Common myeloid progenitor, CD34-positive (primary cell): ENCODE data around the gene ST7.

Experiments used
- CTCF ChIA-PET: fragments of 350-600 bp; sonication (Branson Sonifier 250); formaldehyde crosslinking; loops from one replicate; lab custom pipeline; 2021; ENCODE audit warnings: antibody characterized with exemption; lab: Charles Lee
- POLR2A ChIA-PET: fragments of 350-600 bp; sonication (Branson Sonifier 250); formaldehyde crosslinking; loops from one replicate; lab custom pipeline; 2021; ENCODE audit warnings: antibody characterized with exemption; lab: Charles Lee
- DNase-seq, 3 donors: peaks; one replicate each; pipeline versions ENCODE4 v3.0.0 to v3.0.0-alpha.2; 2013
- H3K27ac ChIP-seq, 2 experiments: 1 replicate in 1 of 2; 2 replicates in 1 of 2; pipeline ENCODE4 v1.7.0; 2013; ENCODE audit warnings: inconsistent platforms in 2 of 2, low read length in 2 of 2, mild to moderate bottlenecking in 2 of 2, low read depth in 1 of 2, moderate library complexity in 1 of 2; ENCODE audit not compliant: severe bottlenecking in 2 of 2, insufficient read depth in 1 of 2, poor library complexity in 1 of 2
- H3K27me3 ChIP-seq, 5 experiments: replicated peaks in 2 of 5; 1 replicate in 3 of 5; 2 replicates in 2 of 5; pipeline versions ENCODE4 v1.6.1 to v1.7.0; 2013; ENCODE audit warnings: low read length in 4 of 5, mild to moderate bottlenecking in 2 of 5, moderate library complexity in 2 of 5, inconsistent platforms in 1 of 5; ENCODE audit not compliant: insufficient read depth in 5 of 5, control insufficient read depth in 4 of 5
- H3K36me3 ChIP-seq, 4 experiments: 1 replicate in 2 of 4; 2 replicates in 2 of 4; pipeline versions ENCODE4 v1.6.1 to v1.7.0; 2013; ENCODE audit warnings: low read length in 3 of 4, control low read depth in 1 of 4, mild to moderate bottlenecking in 1 of 4; ENCODE audit not compliant: control insufficient read depth in 4 of 4, insufficient read depth in 4 of 4
- H3K4me1 ChIP-seq, 4 experiments: 1 replicate in 3 of 4; 2 replicates in 1 of 4; pipeline versions ENCODE4 v1.6.1 to v1.7.1; 2013; ENCODE audit warnings: low read length in 3 of 4, mild to moderate bottlenecking in 3 of 4, control low read depth in 1 of 4, inconsistent platforms in 1 of 4, moderate library complexity in 1 of 4; ENCODE audit not compliant: control insufficient read depth in 4 of 4, insufficient read depth in 4 of 4; ENCODE audit errors: control extremely low read depth in 1 of 4
- H3K4me3 ChIP-seq, 7 experiments: 1 replicate in 4 of 7; 2 replicates in 3 of 7; pipeline versions ENCODE4 v1.5.1 to v1.7.0; 2013; ENCODE audit warnings: mild to moderate bottlenecking in 7 of 7, low read length in 6 of 7, moderate library complexity in 6 of 7, inconsistent platforms in 2 of 7, low read depth in 2 of 7, control low read depth in 1 of 7; ENCODE audit not compliant: insufficient read depth in 4 of 7, control insufficient read depth in 1 of 7; ENCODE audit errors: extremely low read depth in 1 of 7
- H3K9me3 ChIP-seq, 5 experiments: 1 replicate in 4 of 5; 2 replicates in 1 of 5; pipeline versions ENCODE4 v1.6.1 to v1.7.1; 2013; ENCODE audit warnings: low read length in 4 of 5, mild to moderate bottlenecking in 2 of 5, inconsistent platforms in 1 of 5, low read depth in 1 of 5, moderate library complexity in 1 of 5; ENCODE audit not compliant: control insufficient read depth in 4 of 5, insufficient read depth in 2 of 5; ENCODE audit errors: control extremely low read depth in 1 of 5
- WGBS: methylation state at CpG from one replicate; pipeline ENCODE4 v1.1.5; 2013; ENCODE audit not compliant: insufficient coverage; 5-methylcytosine and 5-hydroxymethylcytosine counted together

Gene ST7

GRCh38 chr7:117032810-117033209 lies 79.5 kb downstream of the ST7 start:
- ChIA-PET CTCF (interaction anchor here (1.1 to 4.2 kb wide), 3 partner anchors 13 to 103 kb away, joined by 3 to 16 read pairs (median 5); no protein-coding TSS in a partner anchor), POLR2A (no interaction called here)
- WGBS, result no CpG with 5 or more reads among the region's 1 CpG
- no peak for DNase-seq
- Histone ChIP-seq H3K9me3 (peaks cover 0 to 11% (median 5%) of the 10 kb centered on the region in 5 experiments), H3K4me3 (no peak overlapping the region), H3K4me1 (no peaks in the 10 kb centered on the region), H3K27me3 (no peaks in the 10 kb centered on the region), H3K36me3 (no peaks in the 10 kb centered on the region), H3K27ac (no peak overlapping the region)

DNA sequence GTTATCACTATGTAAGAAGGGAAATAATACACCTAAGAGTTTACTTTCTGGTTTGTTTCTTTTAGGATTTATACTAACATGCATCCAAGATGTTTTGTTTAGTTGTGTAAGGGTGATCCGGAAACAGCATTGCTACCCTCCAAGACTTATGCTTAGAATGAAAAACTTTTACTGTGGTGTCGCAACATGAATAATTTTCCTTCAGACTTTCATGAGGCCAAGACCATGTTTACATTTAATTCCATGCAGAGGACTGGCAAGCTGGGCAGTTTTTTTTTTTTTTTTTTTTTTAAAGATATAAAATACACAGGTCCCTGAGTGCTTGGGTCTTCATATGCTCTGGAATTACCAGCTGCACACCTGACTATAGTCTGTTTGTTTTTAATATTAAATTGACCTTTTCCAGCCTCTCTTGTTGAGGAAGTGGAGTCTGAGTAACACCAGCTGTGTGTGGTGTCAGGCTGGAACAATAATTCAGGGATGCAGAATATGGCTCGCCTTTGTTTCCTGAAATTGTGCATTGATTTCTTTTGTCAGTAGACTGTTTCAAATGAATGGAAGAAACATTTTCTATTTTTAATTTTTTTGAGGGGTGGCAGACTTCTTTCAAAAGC lies 81.7 kb downstream of the ST7 start:
- Histone ChIP-seq H3K27me3 (no peaks in the 10 kb centered on the region), H3K27ac (no peak overlapping the region), H3K36me3 (no peaks in the 10 kb centered on the region), H3K4me1 (no peaks in the 10 kb centered on the region), H3K4me3 (no peak overlapping the region), H3K9me3 (peaks cover 0 to 8% (median 1%) of the 10 kb centered on the region in 5 experiments)
- ChIA-PET CTCF (interaction anchor here (0.9 to 4.2 kb wide), 6 partner anchors 10 to 93 kb away, joined by 3 to 16 read pairs (median 6); no protein-coding TSS in a partner anchor), POLR2A (interaction anchor here (0.6 kb wide), 1 partner anchor 92 kb away, joined by 4 read pairs; no protein-coding TSS in a partner anchor)
- no CpG with 5 or more reads among the region's 3 CpGs for WGBS
- no peak for DNase-seq

GRCh38 chr7:117035465-117035862 lies 82.2 kb downstream of the ST7 start:
- no peak for DNase-seq
- Histone ChIP-seq H3K36me3 (no peaks in the 10 kb centered on the region), H3K27me3 (no peaks in the 10 kb centered on the region), H3K27ac (no peak overlapping the region), H3K4me3 (no peak overlapping the region), H3K9me3 (peaks cover 0 to 3% (median 1%) of the 10 kb centered on the region in 5 experiments), H3K4me1 (no peaks in the 10 kb centered on the region)
- POLR2A ChIA-PET, result no interaction called here
- no CpG with 5 or more reads among the region's 1 CpG for WGBS
- CTCF ChIA-PET, result interaction anchor here (0.9 to 4.2 kb wide), 5 partner anchors 12 to 92 kb away, joined by 3 to 16 read pairs (median 7); no protein-coding TSS in a partner anchor

DNA sequence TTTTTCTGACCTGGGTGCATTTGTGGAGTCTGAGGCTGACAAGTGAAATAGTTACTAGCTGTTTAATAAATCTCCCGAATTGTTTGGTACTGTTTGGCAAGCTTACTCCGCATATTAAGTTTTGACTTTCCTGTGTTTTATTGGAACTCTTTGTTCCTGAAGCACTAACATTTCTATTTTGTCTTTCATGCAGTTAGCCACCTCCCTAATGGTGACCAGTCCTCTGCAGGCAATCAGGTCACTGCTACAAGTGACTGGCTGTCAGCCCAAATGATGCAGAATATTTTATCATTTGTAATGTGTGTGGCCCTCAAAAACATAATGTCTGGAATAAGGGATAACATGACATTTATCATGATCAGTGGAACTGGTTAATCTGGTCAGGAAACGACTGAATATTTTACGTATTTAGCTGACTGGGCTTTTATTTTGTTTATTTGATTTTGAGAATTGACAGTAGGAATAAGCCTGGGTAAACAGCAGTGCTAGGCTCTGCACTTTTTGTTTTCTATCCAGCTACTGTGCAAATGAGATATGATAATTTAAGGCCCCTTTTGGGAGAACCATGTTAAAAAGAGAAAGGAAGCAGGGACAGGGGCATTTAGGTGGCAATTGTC lies 82.9 kb downstream of the ST7 start:
- WGBS, result 100% methylated on average over 3 of the region's 4 CpGs
- POLR2A ChIA-PET, result no interaction called here
- H3K36me3 ChIP-seq, result no peaks in the 10 kb centered on the region
- no peak overlapping the region for H3K4me3 ChIP-seq
- CTCF ChIA-PET, result interaction anchor here (1.4 to 4.2 kb wide), 3 partner anchors 24 to 50 kb away, joined by 3 to 16 read pairs (median 10); no protein-coding TSS in a partner anchor
- no peaks in the 10 kb centered on the region for H3K27me3 ChIP-seq
- no peaks in the 10 kb centered on the region for H3K9me3 ChIP-seq
- DNase-seq, result no peak
- H3K27ac ChIP-seq, result no peak overlapping the region
- no peaks in the 10 kb centered on the region for H3K4me1 ChIP-seq

- no peak overlapping the region for H3K27ac ChIP-seq
- WGBS, result no CpG with 5 or more reads among the region's 5 CpGs
- ChIA-PET CTCF (interaction anchor here (1.0 to 2.9 kb wide), 4 partner anchors 15 to 85 kb away, joined by 3 to 10 read pairs (median 3); no protein-coding TSS in a partner anchor), POLR2A (no interaction called here)
- no peak overlapping the region for H3K4me3 ChIP-seq
- H3K4me1 ChIP-seq, result no peaks in the 10 kb centered on the region
- no peaks in the 10 kb centered on the region for H3K27me3 ChIP-seq
- no peaks in the 10 kb centered on the region for H3K36me3 ChIP-seq
- no peaks in the 10 kb centered on the region for H3K9me3 ChIP-seq
- DNase-seq, result no peak
Observed at GRCh38 chr7:117036836-117037235, 83.5 kb downstream of the ST7 start.

GRCh38 chr7:117038408-117038807 lies 85.1 kb downstream of the ST7 start:
- DNase-seq, result no peak
- POLR2A ChIA-PET, result no interaction called here
- H3K27ac ChIP-seq, result no peak overlapping the region
- no peak overlapping the region for H3K4me3 ChIP-seq
- H3K36me3 ChIP-seq, result no peaks in the 10 kb centered on the region
- CTCF ChIA-PET, result interaction anchor here (0.8 to 1.3 kb wide), 4 partner anchors 17 to 49 kb away, joined by 3 to 4 read pairs (median 3); no protein-coding TSS in a partner anchor
- peaks cover 0 to under 1% (median 0%) of the 10 kb centered on the region in 5 experiments for H3K27me3 ChIP-seq
- 100% methylated on average over 1 of the region's 2 CpGs for WGBS
- no peaks in the 10 kb centered on the region for H3K9me3 ChIP-seq
- H3K4me1 ChIP-seq, result no peaks in the 10 kb centered on the region

- DNase-seq, result no peak
- Histone ChIP-seq H3K9me3 (no peaks in the 10 kb centered on the region), H3K27ac (no peak overlapping the region), H3K4me1 (peaks cover 0 to 4% (median 1%) of the 10 kb centered on the region in 4 experiments), H3K4me3 (no peak overlapping the region), H3K27me3 (peaks cover 0 to 12% (median 0%) of the 10 kb centered on the region in 5 experiments), H3K36me3 (no peaks in the 10 kb centered on the region)
- POLR2A ChIA-PET, result no interaction called here
- CTCF ChIA-PET, result no interaction called here
- WGBS, result 100% methylated on average over 1 of the region's 2 CpGs
Observed at GRCh38 chr7:117041007-117041406, 87.7 kb downstream of the ST7 start.
